Keratinocyte (primary cell): ENCODE measurements around the gene KLF7. TPM values are rescaled to one million over a fixed set of nuclear protein-coding genes. Genes with fewer than 3 reads are reported as not detected.

Experiments
- DNase-seq: peaks from one replicate; pipeline ENCODE4 v3.0.0-alpha.2; 2011; ENCODE audit warnings: low read depth, missing footprints, low spot score
- FAIRE-seq: peaks from 2 replicates; lab custom pipeline; 2011; peaks lifted over from hg19 to GRCh38; lab: Jason Lieb, UNC
- H2AFZ ChIP-seq: 2 replicates; pipeline ENCODE4 v1.6.0; 2012; ENCODE audit warnings: low read length, control low read depth, inconsistent platforms; ENCODE audit not compliant: control insufficient read depth
- H3K27ac ChIP-seq: 2 replicates; pipeline ENCODE4 v1.5.1; 2011; ENCODE audit warnings: low read length; ENCODE audit not compliant: control insufficient read depth, insufficient read depth
- H3K27me3 ChIP-seq: 3 replicates; pipeline ENCODE4 v1.6.0; 2011; ENCODE audit warnings: low read length; ENCODE audit not compliant: control insufficient read depth, insufficient read depth; ENCODE audit errors: extremely low read depth
- H3K36me3 ChIP-seq, 2 experiments: 2 replicates in 1 of 2; 3 replicates in 1 of 2; pipeline ENCODE4 v1.5.1; 2011; ENCODE audit warnings: low read length in 2 of 2, mild to moderate bottlenecking in 1 of 2; ENCODE audit not compliant: control insufficient read depth in 2 of 2, insufficient read depth in 2 of 2; ENCODE audit errors: extremely low read depth in 1 of 2
- H3K4me1 ChIP-seq: 3 replicates; pipeline ENCODE4 v1.5.1; 2011; ENCODE audit warnings: low read length; ENCODE audit not compliant: control insufficient read depth, insufficient read depth; ENCODE audit errors: extremely low read depth
- H3K4me2 ChIP-seq: 3 replicates; pipeline ENCODE4 v1.6.0; 2011; ENCODE audit warnings: low read depth, low read length; ENCODE audit not compliant: control insufficient read depth, insufficient read depth; ENCODE audit errors: extremely low read depth
- H3K4me3 ChIP-seq, 3 experiments: fragments of 200-600 bp in 1 of 3; sonication (generic) in 1 of 3; 2 replicates in 2 of 3; 3 replicates in 1 of 3; pipeline ENCODE4 v1.5.1; 2011 to 2016; ENCODE audit warnings: low read length in 3 of 3, mild to moderate bottlenecking in 3 of 3, control low read depth in 2 of 3, inconsistent platforms in 1 of 3, low read depth in 1 of 3, mixed read lengths in 1 of 3, mixed run types in 1 of 3, moderate library complexity in 1 of 3; ENCODE audit not compliant: control insufficient read depth in 2 of 3, insufficient read depth in 2 of 3; ENCODE audit errors: extremely low read depth in 1 of 3
- H3K79me2 ChIP-seq: 2 replicates; pipeline ENCODE4 v1.6.0; 2012; ENCODE audit warnings: low read length; ENCODE audit not compliant: control insufficient read depth, insufficient read depth
- H3K9ac ChIP-seq: 3 replicates; pipeline ENCODE4 v1.6.0; 2011; ENCODE audit warnings: low read length; ENCODE audit not compliant: control insufficient read depth, insufficient read depth; ENCODE audit errors: extremely low read depth
- H3K9me1 ChIP-seq: 3 replicates; pipeline ENCODE4 v1.6.0; 2011; ENCODE audit warnings: low read length; ENCODE audit not compliant: control insufficient read depth, insufficient read depth; ENCODE audit errors: extremely low read depth
- H3K9me3 ChIP-seq: 2 replicates; pipeline ENCODE4 v1.5.1; 2012; ENCODE audit warnings: low read depth, low read length; ENCODE audit not compliant: control insufficient read depth
- H4K20me1 ChIP-seq: 3 replicates; pipeline ENCODE4 v1.6.0; 2011; ENCODE audit warnings: low read length; ENCODE audit not compliant: control insufficient read depth, insufficient read depth; ENCODE audit errors: extremely low read depth
- CTCF ChIP-seq, 3 experiments: IDR thresholded peaks in 1 of 3; conservative IDR thresholded peaks in 1 of 3; optimal IDR thresholded peaks in 1 of 3; 2 replicates in 2 of 3; 3 replicates in 1 of 3; pipeline versions ENCODE3 to v1.5.1; 2011; ENCODE audit warnings: low read length in 3 of 3, mild to moderate bottlenecking in 3 of 3, moderate library complexity in 2 of 3, control low read depth in 1 of 3, inconsistent platforms in 1 of 3; ENCODE audit not compliant: insufficient read depth in 2 of 3; ENCODE audit errors: extremely low read depth in 1 of 3
- EZH2 ChIP-seq: IDR thresholded peaks from one replicate; pipeline ENCODE4 v1.6.1; 2012; ENCODE audit warnings: inconsistent platforms, mild to moderate bottlenecking, low read length, moderate library complexity
- dilution Hi-C: fragments of 300-500 bp; cut with MboI; formaldehyde crosslinking; loops from one replicate; pipeline ENCODE4 v1.7.0; 2020; ENCODE audit warnings: low sequenced_read_pairs; ENCODE audit not compliant: extremely low pct_ligation_motif_present
- polyA plus RNA-seq, 5 experiments: library from polyadenylated mRNA; depleted of rRNA in 3 of 5; stranded (reverse) in 3 of 5; stranded (forward) in 1 of 5; unstranded in 1 of 5; fragments of >200 nt; gene quantifications; 1 replicate in 1 of 5; 2 replicates in 3 of 5; 3 replicates in 1 of 5; pipeline versions ENCODE4 v1.2.1 to v1.2.3, GENCODE V29; 2011 to 2012; ENCODE audit warnings: missing spikeins in 2 of 5, low read depth in 1 of 5, low replicate concordance in 1 of 5

The KLF7 gene
- polyA plus RNA-seq, 1 donor (not counting 4 experiments of a cell fraction or from before 2014, with no cell fraction given) = 44.7 TPM

- Histone ChIP-seq H3K4me1 (peaks cover 30% of the 10 kb centered on the region), H3K9me1 (peaks cover 2% of the 10 kb centered on the region), H3K27me3 (no peaks in the 10 kb centered on the region), H3K4me2 (no peak overlapping the region), H4K20me1 (peaks cover 16% of the 10 kb centered on the region), H3K79me2 (peaks cover 98% of the 10 kb centered on the region), H3K27ac (no peak overlapping the region), H3K4me3 (no peak overlapping the region), H3K9ac (no peak overlapping the region), H2AFZ (no peak overlapping the region), H3K9me3 (no peaks in the 10 kb centered on the region), H3K36me3 (peaks cover 25 to 42% of the 10 kb centered on the region in 2 experiments)
- DNase-seq = no peak
- TF ChIP-seq EZH2 (no peak), CTCF (optimal IDR thresholded peaks at IDR 0.05 in 1 of 3, IDR thresholded peaks at IDR 0.05 in 1 of 3, conservative IDR thresholded peaks at IDR 0.05 in 1 of 3; ENCODE audit: extremely low read depth in 1 of 3, insufficient read depth in 2 of 3, low read length in 3 of 3) (no peak)
- no peak for FAIRE-seq
- dilution Hi-C loops = no loop called here
Observed at GRCh38 chr2:207123335-207123744, 42.4 kb downstream of the KLF7 start.

- dilution Hi-C loops = no loop called here
- Histone ChIP-seq H3K27ac (no peak overlapping the region), H4K20me1 (peaks cover 16% of the 10 kb centered on the region), H3K4me2 (peak overlapping the region; percentile 14), H3K4me3 (no peak overlapping the region), H3K4me1 (peaks cover 30% of the 10 kb centered on the region), H3K79me2 (peaks cover 98% of the 10 kb centered on the region), H3K36me3 (peaks cover 25 to 41% of the 10 kb centered on the region in 2 experiments), H3K9ac (no peak overlapping the region), H2AFZ (no peak overlapping the region), H3K9me3 (no peaks in the 10 kb centered on the region), H3K9me1 (peaks cover 2% of the 10 kb centered on the region), H3K27me3 (no peaks in the 10 kb centered on the region)
- TF ChIP-seq EZH2 (no peak), CTCF (optimal IDR thresholded peaks at IDR 0.05 in 1 of 3, IDR thresholded peaks at IDR 0.05 in 1 of 3, conservative IDR thresholded peaks at IDR 0.05 in 1 of 3; ENCODE audit: extremely low read depth in 1 of 3, insufficient read depth in 2 of 3, low read length in 3 of 3) (no peak)
- FAIRE-seq (peak; percentile 44), DNase-seq (no peak)
Observed at GRCh38 chr2:207122651-207123334, 43.0 kb downstream of the KLF7 start.
